Measurements from ENCODE around the gene CXorf49.
"Not testable (repeated sequence)": the region's sequence is repeated elsewhere in the genome, so short reads cannot be mapped to it uniquely, and the experiment has no call there.

Gene CXorf49

DNA sequence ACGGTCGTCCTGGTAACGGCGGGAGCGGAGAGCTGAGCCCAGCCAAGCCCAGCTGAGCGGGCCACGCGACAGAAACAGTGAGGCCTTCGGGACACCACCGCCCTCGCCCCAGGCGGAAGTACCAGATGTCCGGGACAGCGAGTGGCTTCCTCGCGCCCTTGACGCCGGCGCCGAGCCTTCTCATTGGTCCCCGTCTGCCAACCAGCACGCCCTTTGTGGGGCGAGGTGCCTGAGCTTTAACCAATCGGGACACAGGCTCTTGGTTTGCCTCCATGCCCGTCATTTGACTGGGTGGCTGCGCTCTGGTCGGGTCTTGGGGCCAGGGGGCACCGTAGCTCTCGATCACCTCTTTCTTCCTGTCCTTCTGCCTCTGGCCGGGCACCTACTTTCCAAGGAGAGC, at the start of gene CXorf49:
Gene CXorf49 (minus strand): TSS at position 101 of the 400 bp plus-strand sequence. CDS start 134 bp downstream, outside the sequence.
- DNase-seq, result not testable (repeated sequence)

DNA sequence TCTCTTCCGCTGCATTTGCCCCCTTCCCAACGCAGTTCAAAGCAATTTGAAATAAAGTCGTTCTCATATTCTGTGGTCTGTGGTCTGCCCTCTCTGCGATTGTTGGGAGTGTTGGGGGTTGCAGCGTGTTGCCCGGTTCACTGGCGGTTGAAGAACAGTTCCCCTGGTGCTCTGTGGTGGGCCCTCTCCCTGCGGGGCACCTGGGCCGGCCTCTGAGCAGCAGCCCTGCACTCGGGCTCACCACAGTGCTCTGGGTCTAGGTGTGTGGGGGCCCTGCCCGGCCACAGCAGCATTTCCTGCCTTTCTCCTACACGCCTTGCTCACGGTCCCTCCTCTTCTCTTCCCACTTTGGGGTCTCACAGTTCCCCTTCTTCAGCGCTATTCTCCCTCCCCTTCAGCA, 49.0 kb upstream of the CXorf49 start:
- not testable (repeated sequence) for DNase-seq

DNA sequence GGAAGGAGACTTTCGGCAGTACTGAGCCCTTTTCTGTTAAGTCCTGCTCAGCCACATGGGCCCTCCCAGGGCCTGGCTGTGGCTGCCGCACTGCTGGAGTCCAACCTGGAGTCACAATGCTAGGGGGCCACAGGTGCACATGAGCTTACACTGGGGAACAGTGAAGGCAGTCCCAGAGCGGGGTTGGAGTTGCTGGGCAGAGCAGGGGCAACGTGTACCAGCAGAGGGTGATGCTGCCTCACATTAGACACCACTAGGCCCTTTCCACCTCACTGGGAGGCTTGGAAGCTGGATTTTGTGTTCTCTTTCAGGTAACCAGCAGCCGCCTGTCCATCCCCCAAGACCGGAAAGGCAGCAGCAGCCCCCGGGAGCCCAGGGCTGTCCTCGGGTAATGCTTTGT, 47.5 kb upstream of the CXorf49 start:
- DNase-seq, result not testable (repeated sequence)

GRCh38 chrX:71764832-71765231, 46.7 kb upstream of the CXorf49 start:
- DNase-seq, result not testable (repeated sequence)

- not testable (repeated sequence) for DNase-seq
Observed at GRCh38 chrX:71763049-71763448, 45.0 kb upstream of the CXorf49 start, which contains the start of gene CXorf49B. Gene CXorf49B, plus strand, starts transcription at chrX:71763349. Its CDS starts 75 bp downstream, at chrX:71763424.

DNA sequence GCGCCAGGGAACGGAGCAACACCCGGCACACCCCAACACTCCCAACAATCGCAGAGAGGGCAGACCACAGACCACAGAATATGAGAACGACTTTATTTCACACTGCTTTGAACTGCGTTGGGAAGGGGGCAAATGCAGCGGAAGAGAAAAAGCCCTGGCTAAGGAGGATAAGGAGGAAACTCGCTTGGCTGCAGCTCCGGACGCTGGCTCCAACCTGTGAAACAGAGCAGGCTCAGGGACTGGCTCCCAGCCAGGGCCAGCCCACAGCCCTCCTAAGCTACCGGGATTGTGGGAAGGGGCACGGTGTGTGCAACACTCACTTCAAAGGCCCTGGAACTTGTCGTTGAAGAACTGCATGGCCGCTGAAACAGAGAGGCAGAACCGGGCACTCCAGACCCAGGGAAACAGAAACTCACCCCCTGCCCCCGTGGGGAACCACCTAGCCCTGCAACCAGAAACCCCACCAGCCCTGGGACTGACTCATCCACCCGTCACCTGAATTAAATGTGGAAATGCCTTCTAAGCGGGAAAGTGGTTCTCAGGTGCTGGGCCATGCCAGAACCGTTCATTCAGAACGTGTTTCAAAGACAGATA, 42.7 kb upstream of the CXorf49 start:
- not testable (repeated sequence) for DNase-seq

DNA sequence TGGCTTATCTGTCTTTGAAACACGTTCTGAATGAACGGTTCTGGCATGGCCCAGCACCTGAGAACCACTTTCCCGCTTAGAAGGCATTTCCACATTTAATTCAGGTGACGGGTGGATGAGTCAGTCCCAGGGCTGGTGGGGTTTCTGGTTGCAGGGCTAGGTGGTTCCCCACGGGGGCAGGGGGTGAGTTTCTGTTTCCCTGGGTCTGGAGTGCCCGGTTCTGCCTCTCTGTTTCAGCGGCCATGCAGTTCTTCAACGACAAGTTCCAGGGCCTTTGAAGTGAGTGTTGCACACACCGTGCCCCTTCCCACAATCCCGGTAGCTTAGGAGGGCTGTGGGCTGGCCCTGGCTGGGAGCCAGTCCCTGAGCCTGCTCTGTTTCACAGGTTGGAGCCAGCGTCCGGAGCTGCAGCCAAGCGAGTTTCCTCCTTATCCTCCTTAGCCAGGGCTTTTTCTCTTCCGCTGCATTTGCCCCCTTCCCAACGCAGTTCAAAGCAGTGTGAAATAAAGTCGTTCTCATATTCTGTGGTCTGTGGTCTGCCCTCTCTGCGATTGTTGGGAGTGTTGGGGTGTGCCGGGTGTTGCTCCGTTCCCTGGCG, 2.3 kb upstream of the CXorf49 start:
- not testable (repeated sequence) for DNase-seq

DNA sequence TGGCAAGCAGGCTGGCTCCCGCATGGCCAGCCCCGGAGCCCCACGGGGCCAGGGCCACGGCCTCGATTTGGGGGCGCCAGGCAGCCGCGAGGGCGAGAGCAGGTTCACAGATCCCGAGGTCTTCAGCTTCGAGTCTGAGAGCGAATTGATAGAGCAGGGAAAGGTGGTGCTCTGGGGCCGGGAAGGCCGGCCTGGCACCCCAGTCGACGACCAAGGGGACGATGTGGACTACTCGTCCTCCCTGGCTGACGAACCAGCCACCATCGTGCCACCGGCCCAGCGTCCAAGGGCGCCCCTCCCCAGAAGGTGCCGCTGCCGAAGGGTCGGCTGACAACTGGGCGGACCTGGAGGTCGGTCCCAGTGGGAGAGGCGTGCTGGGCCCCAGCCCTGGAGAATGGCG, 1.1 kb upstream of the CXorf49 start:
- DNase-seq, result not testable (repeated sequence)

GRCh38 chrX:71716323-71716722, 1.8 kb downstream of the CXorf49 start:
- not testable (repeated sequence) for DNase-seq

DNA sequence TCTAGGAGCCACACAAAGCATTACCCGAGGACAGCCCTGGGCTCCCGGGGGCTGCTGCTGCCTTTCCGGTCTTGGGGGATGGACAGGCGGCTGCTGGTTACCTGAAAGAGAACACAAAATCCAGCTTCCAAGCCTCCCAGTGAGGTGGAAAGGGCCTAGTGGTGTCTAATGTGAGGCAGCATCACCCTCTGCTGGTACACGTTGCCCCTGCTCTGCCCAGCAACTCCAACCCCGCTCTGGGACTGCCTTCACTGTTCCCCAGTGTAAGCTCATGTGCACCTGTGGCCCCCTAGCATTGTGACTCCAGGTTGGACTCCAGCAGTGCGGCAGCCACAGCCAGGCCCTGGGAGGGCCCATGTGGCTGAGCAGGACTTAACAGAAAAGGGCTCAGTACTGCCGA, 2.5 kb downstream of the CXorf49 start:
- not testable (repeated sequence) for DNase-seq

- not testable (repeated sequence) for DNase-seq
Observed at GRCh38 chrX:71714064-71714463, 4.0 kb downstream of the CXorf49 start.

GRCh38 chrX:71702853-71703252, 15.2 kb downstream of the CXorf49 start:
- not testable (repeated sequence) for DNase-seq

GRCh38 chrX:71699023-71699344, 19.1 kb downstream of the CXorf49 start:
- DNase-seq, result not testable (repeated sequence)

DNA sequence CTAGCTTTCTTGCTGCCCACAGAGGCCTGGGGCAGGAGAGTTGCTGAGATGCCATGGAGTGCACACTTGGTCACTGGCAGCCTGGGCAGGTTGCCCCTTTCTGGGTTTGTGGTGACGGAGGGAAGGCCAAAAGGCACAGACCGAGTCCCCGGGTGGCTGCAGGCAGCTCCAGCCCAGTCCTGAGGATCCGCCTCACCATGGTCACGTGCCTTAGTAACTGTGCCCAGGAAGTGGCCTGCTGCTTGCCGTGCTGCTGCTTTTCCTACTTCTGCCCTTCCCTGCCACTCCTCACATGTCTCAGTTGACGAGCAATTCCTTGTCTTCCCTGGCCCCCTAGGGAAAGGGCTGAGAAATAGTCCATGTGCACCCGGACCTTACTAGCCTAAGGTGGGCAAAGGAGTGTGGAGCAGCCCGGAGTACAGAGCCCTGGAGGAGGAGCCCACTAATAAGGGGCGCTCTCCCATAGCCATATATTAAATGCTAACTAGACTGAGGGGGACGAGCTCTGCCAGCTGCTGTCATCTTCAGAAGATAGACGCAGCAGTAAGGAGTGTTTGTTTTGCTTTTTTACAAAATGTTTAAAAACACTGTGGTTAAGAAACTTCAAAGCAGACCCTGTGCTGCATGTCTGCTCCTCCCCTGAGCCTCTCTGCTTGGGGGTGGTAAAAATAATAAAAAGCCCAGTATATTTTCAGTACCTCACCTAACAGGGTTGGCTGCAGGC, 19.6 kb downstream of the CXorf49 start:
- DNase-seq, result not testable (repeated sequence)

- not testable (repeated sequence) for DNase-seq
Observed at GRCh38 chrX:71697466-71698298, 20.4 kb downstream of the CXorf49 start.

GRCh38 chrX:71696641-71697465, 21.2 kb downstream of the CXorf49 start:
- DNase-seq, result not testable (repeated sequence)

DNA sequence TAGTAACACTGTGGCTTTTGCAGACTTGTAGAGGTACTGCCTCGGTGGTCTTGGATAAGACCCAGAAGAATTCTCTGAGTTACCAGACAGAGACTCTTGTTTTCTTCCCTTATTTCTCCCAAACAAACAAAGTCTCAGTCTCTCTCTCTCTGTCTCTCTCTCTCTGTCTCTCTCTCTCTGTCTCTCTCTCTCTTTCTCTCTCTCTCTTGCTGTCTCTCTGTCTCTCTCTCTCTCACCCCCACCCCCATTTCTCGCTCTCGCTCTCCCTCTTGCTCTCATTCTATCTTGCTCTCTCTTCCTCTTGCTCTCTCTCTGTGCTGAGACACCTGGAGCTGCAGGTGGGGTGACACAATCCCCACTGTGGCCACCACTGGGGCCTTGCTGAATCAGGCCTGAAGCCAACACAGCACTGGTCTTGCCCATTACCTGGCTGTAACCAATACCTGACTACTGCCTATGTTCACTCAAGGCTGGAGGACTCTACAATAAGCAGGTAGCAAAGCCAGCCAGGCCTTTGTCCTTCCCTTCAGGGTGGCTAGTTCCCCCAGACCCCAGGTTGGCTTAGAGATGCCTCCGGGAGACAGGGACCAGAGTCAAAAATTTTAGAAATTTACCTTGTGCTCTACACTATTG, 38.4 kb downstream of the CXorf49 start:
- DNase-seq, result no peak

- DNase-seq, result not testable (repeated sequence)
Observed at GRCh38 chrX:71677195-71677594, 40.9 kb downstream of the CXorf49 start.

DNA sequence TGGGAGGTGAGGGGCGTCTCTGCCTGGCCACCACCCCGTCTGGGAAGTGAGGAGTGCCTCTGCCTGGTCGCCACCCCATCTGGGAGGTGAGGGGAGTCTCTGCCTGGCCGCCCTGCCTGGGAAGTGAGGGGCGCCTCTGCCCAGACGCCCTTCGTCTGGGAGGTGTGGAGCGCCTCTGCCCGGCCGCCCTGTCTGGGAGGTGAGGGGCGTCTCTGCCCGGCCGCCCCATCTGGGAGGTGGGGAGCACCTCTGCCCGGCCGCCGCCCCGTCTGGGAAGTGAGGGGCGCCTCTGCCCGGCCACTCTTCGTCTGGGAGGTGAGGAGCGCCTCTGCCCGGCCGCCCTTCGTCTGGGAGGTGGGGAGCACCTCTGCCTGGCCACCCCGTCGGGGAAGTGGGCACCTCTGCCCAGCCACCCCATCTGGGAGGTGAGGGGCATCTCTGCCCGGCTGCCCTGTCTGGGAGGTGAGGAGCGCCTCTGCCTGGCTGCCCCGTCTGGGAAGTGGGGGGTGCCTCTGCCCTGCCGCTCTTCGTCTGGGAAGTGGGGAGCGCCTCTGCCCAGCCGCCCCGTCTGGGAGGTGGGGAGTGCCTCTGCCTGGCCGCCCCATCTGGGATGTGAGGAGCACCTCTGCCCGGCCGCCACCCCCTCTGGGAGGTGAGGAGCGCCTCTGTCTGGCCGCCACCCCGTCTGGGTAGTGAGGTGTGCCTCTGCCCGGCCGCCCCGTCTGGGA, 41.9 kb downstream of the CXorf49 start:
- DNase-seq, result not testable (repeated sequence)

GRCh38 chrX:71675636-71676035, 42.4 kb downstream of the CXorf49 start:
- not testable (repeated sequence) for DNase-seq

- DNase-seq, result no peak
Observed at GRCh38 chrX:71671938-71672337, 46.1 kb downstream of the CXorf49 start.

Data from OCI-M1 (cell line).